Breast epithelium (tissue), 3 donors: ENCODE data around the gene NUDT15.

ENCODE experiments used
- POLR2A ChIP-seq: fragments of 450-650 bp; IDR thresholded peaks from one replicate; pipeline ENCODE4 v1.6.1; 2016; ENCODE audit warnings: antibody characterized with exemption, mild to moderate bottlenecking, moderate library complexity
- TF ChIP-seq, protein P1 (sequence below), 3 donors: fragments of 450-650 bp; IDR thresholded peaks; one replicate each; pipeline ENCODE4 v1.5.1; 2016 to 2017; ENCODE audit warnings: antibody characterized with exemption in 3 of 3, mild to moderate bottlenecking in 3 of 3, moderate library complexity in 3 of 3

- TF ChIP-seq, protein P1, sequence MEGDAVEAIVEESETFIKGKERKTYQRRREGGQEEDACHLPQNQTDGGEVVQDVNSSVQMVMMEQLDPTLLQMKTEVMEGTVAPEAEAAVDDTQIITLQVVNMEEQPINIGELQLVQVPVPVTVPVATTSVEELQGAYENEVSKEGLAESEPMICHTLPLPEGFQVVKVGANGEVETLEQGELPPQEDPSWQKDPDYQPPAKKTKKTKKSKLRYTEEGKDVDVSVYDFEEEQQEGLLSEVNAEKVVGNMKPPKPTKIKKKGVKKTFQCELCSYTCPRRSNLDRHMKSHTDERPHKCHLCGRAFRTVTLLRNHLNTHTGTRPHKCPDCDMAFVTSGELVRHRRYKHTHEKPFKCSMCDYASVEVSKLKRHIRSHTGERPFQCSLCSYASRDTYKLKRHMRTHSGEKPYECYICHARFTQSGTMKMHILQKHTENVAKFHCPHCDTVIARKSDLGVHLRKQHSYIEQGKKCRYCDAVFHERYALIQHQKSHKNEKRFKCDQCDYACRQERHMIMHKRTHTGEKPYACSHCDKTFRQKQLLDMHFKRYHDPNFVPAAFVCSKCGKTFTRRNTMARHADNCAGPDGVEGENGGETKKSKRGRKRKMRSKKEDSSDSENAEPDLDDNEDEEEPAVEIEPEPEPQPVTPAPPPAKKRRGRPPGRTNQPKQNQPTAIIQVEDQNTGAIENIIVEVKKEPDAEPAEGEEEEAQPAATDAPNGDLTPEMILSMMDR (IDR thresholded peaks at IDR 0.05): no peak
- no peak for TF ChIP-seq POLR2A
Observed at GRCh38 chr13:47990427-47990826, 47.1 kb upstream of the NUDT15 start.
